Right atrium auricular region (tissue), 2 donors: ENCODE measurements around the gene MLPH. TPM values are rescaled to one million over a fixed set of nuclear protein-coding genes. Genes with fewer than 3 reads are reported as not detected.

ENCODE experiments used
- DNase-seq: peaks from one replicate; pipeline ENCODE4 v3.0.0-alpha.2; 2019; ENCODE audit warnings: low spot score
- H3K27ac ChIP-seq, 2 donors: fragments of 200-600 bp; sonication (generic); 1 replicate in 1 of 2; 2 replicates in 1 of 2; pipeline ENCODE4 v1.5.1; 2016 to 2019
- H3K27me3 ChIP-seq, 2 donors: fragments of 200-600 bp; sonication (generic); one replicate each; pipeline versions ENCODE4 v1.5.1 to v1.6.0; 2017 to 2019
- H3K36me3 ChIP-seq: fragments of 200-600 bp; sonication (generic); one replicate; pipeline ENCODE4 v1.5.1; 2016
- H3K4me1 ChIP-seq, 2 donors: fragments of 200-600 bp; sonication (generic); one replicate each; pipeline versions ENCODE4 v1.5.1 to v1.6.0; 2017 to 2019
- H3K4me3 ChIP-seq, 2 donors: fragments of 200-600 bp; sonication (generic); 1 replicate in 1 of 2; 2 replicates in 1 of 2; pipeline ENCODE4 v1.5.1; 2017 to 2019; ENCODE audit warnings: mild to moderate bottlenecking in 1 of 2, moderate library complexity in 1 of 2
- H3K9me3 ChIP-seq, 2 donors: fragments of 200-600 bp; sonication (generic); one replicate each; pipeline ENCODE4 v1.5.1; 2019
- total RNA-seq, 2 donors: library from RNA; depleted of rRNA; stranded (reverse); fragments of >200 nt; gene quantifications; one replicate each; pipeline ENCODE4 v1.1.0, GENCODE V29; 2016
- TF ChIP-seq, protein P1 (sequence below), 2 donors: fragments of 200-600 bp; sonication (generic); IDR thresholded peaks; one replicate each; pipeline ENCODE4 v1.5.1; 2019; ENCODE audit warnings: antibody characterized with exemption in 2 of 2

The MLPH gene
- total RNA-seq, 2 donors from 2014 or later: 27.1 to 108 TPM

DNA sequence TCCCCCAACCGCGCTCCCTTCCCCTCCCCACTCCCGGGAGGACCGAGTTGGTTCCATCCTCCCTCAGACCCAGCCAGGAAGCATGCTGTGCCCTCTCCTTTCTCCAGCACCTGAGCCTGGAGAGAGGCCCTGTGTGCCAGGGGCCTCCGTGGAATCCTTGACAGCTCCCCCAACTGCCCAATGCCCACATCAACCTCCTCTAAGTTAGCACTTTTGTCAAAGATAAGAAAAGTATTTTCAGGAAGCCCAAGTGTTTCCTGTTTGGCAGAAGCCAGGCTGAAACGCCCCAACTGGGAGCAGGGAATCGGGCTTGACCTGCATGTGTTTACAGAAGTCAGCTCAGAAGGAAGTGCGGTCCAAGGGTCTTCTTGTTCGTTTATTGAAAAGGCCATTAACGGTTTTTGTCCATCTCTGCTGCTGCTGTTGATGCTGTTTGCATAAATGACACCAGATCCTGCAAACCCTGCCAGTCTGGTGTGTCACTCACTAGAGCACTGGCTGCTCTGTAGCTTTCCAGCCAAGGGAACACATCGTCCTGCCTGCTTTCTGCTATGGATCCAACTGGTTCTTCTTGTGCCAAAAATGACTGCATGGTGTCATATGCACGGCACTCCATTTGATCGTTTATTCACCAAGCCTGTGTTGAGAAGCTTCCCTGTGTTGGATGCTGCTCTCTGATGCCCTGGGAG lies 37.7 kb upstream of the MLPH start:
- peak overlapping the region; percentile 88 to 94 for H3K27ac ChIP-seq
- peak overlapping the region in 1 of 2 donors; percentile 12 for H3K4me3 ChIP-seq
- DNase-seq: peak; percentile 93
- TF ChIP-seq, protein P1, sequence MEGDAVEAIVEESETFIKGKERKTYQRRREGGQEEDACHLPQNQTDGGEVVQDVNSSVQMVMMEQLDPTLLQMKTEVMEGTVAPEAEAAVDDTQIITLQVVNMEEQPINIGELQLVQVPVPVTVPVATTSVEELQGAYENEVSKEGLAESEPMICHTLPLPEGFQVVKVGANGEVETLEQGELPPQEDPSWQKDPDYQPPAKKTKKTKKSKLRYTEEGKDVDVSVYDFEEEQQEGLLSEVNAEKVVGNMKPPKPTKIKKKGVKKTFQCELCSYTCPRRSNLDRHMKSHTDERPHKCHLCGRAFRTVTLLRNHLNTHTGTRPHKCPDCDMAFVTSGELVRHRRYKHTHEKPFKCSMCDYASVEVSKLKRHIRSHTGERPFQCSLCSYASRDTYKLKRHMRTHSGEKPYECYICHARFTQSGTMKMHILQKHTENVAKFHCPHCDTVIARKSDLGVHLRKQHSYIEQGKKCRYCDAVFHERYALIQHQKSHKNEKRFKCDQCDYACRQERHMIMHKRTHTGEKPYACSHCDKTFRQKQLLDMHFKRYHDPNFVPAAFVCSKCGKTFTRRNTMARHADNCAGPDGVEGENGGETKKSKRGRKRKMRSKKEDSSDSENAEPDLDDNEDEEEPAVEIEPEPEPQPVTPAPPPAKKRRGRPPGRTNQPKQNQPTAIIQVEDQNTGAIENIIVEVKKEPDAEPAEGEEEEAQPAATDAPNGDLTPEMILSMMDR (IDR thresholded peaks at IDR 0.05): no peak
- no peaks in the 10 kb centered on the region for H3K36me3 ChIP-seq
- H3K27me3 ChIP-seq: no peaks in the 10 kb centered on the region
- H3K9me3 ChIP-seq: no peaks in the 10 kb centered on the region
- peaks cover 0 to 52% of the 10 kb centered on the region in 2 donors for H3K4me1 ChIP-seq

DNA sequence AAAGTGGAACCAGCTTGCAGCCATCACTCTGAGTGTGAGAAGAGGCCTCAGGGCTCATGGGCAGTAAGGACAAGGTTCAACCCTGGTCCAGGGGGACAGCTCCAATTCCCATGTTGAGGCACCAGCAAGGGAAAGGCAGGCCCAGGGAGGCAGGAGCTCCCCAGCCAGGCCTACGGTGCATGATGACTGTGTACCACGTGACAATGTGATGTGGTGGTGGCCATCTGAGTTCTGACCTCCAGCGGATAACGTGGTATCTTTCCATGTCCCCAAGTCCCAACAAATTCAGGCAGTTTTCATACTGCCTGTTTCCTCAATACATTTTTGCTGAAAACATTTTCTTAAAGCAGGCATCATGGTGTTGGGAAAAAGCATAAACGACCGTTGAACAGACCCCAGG lies 36.9 kb upstream of the MLPH start:
- Histone ChIP-seq H3K4me1 (peaks cover 0 to 52% of the 10 kb centered on the region in 2 donors), H3K4me3 (no peak overlapping the region), H3K36me3 (no peaks in the 10 kb centered on the region), H3K9me3 (no peaks in the 10 kb centered on the region), H3K27me3 (no peaks in the 10 kb centered on the region), H3K27ac (peak overlapping the region; percentile 88 to 94)
- TF ChIP-seq, protein P1 (IDR thresholded peaks at IDR 0.05): no peak
- DNase-seq: no peak

DNA sequence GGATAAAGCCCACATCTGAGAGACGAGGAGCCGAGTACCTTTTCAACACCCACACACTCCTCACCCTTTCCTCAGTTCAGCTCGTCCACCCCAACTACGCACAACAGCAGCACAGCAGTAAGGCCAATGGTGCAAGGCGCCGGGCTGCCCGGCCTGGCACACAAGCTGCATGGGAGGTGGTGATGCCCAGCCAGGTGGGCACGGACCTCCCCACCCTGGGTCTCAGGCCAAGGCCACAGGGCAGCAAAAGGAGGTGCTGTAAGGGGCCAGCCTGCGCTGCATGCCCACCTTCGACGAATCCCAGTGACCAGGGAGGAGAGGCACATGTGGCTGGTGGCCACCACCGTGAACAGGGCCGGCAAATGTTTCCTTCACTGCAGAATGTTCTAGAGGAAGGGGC lies 36.5 kb upstream of the MLPH start:
- Histone ChIP-seq H3K9me3 (no peaks in the 10 kb centered on the region), H3K27me3 (no peaks in the 10 kb centered on the region), H3K36me3 (no peaks in the 10 kb centered on the region), H3K27ac (peak overlapping the region in 1 of 2 donors; percentile 88), H3K4me1 (peaks cover 0 to 54% of the 10 kb centered on the region in 2 donors), H3K4me3 (no peak overlapping the region)
- TF ChIP-seq, protein P1 (IDR thresholded peaks at IDR 0.05): no peak
- DNase-seq: no peak

DNA sequence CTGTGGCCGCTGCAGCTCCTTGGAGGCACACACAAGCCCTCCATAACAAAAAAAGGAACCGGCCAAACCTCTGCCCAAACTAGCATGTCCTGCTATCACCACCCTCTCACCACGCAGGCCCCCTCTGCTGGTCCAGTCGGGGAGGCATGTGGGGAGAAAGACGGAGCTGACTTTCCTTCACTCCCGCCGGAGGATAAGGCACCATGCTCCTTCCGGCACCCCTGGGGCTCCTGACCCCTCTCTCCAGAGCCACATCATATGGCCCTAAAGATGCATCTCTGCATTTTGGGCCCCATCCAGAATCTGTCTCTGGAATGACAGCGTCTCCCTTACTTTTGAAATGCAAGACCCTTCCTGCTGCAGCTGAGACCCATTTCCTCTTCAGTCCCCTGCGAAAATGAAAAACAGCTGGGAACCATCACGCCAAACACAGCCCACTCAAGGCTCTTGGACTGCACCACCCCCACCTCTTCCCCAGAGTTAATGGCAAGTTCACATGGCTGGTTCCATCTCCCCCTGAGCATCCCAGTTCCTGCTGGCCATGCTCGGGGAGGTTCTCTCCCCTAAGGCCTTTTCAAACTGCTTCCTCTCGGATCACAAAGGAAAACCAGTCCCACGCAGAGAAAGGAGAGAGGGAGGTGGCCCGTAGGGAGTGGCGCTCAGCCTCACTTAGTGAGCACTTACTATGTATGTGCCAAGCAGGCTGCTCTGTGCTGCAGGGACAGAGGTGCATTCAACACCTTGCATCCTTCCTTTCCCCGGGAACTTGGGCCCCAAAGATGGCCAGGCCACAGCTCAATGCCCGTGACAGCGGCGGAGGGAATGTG lies 35.2 kb upstream of the MLPH start:
- Histone ChIP-seq H3K4me3 (no peak overlapping the region), H3K9me3 (no peaks in the 10 kb centered on the region), H3K27ac (peak overlapping the region in 1 of 2 donors; percentile 16), H3K4me1 (peaks cover 0 to 64% of the 10 kb centered on the region in 2 donors), H3K36me3 (no peaks in the 10 kb centered on the region), H3K27me3 (no peaks in the 10 kb centered on the region)
- TF ChIP-seq, protein P1 (IDR thresholded peaks at IDR 0.05): peak in 1 of 2 donors; percentile 37
- DNase-seq: no peak

DNA sequence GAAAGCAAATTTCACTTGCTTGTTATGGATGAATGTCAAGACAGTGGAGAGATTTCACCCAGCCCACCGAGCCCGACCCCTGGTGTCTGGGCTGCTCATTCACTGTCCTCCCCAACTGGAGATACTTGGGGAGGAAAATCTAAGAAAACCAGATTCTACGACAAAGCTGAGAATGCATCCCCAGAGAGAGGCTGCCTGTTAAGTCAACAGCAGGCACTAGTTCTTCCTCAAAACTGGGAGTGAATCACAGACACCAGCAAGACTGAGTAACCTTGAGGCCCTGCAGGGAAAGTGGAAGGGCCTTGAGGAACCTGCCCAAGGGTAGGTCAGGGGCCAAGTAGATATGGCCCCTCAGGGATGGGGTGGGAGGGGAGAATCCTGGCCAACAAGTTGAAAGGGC lies 34.2 kb upstream of the MLPH start:
- DNase-seq: no peak
- TF ChIP-seq, protein P1 (IDR thresholded peaks at IDR 0.05): no peak
- H3K4me3 ChIP-seq: no peak overlapping the region
- no peaks in the 10 kb centered on the region for H3K27me3 ChIP-seq
- H3K36me3 ChIP-seq: no peaks in the 10 kb centered on the region
- H3K9me3 ChIP-seq: no peaks in the 10 kb centered on the region
- H3K4me1 ChIP-seq: peaks cover 0 to 64% of the 10 kb centered on the region in 2 donors
- H3K27ac ChIP-seq: no peak overlapping the region
